ENCODE data around the gene MUTYH.

GRCh38 chr1:45373573-45373972 is 33.3 kb upstream of the MUTYH start:
- TF ChIP-seq POLR2AphosphoS5 (IDR thresholded peaks at IDR 0.05) = no peak
- no peak for TF ChIP-seq CTCF (IDR thresholded peaks at IDR 0.05)
